K562 (cell line): ENCODE results near the gene MECP2.

Experiments
- ARNT ChIP-seq, 2 experiments: fragments of 450-650 bp; IDR thresholded peaks; 2 replicates each; pipeline ENCODE4 v1.6.1; 2016; ENCODE audit warnings: mild to moderate bottlenecking in 1 of 2
- ATF3 ChIP-seq, 2 experiments: fragments of 450-650 bp in 1 of 2; sonication (generic) in 1 of 2; formaldehyde crosslinking in 1 of 2; IDR thresholded peaks in 1 of 2; conservative IDR thresholded peaks in 1 of 2; 2 replicates each; pipeline versions ENCODE4 v1.6.1 to v1.8.1; 2016 to 2023; ENCODE audit warnings: mild to moderate bottlenecking in 2 of 2, moderate library complexity in 2 of 2, inconsistent platforms in 1 of 2, missing genetic modification reagents in 1 of 2
- CTCF ChIP-seq, 3 experiments: IDR thresholded peaks in 2 of 3; conservative IDR thresholded peaks in 1 of 3; 2 replicates each; pipeline ENCODE4 v1.5.1; 2011 to 2012; ENCODE audit warnings: low read length in 3 of 3, mild to moderate bottlenecking in 3 of 3, control low read depth in 2 of 3, improper control_type of control experiment in 1 of 3, inconsistent platforms in 1 of 3, low read depth in 1 of 3, mixed read lengths in 1 of 3, moderate library complexity in 1 of 3; ENCODE audit not compliant: insufficient read depth in 2 of 3
- NR2C2 ChIP-seq, 2 experiments: fragments of 200-800 bp in 1 of 2; sonication (Bioruptor generic) in 1 of 2; sonication (generic) in 1 of 2; formaldehyde crosslinking in 1 of 2; IDR thresholded peaks; 2 replicates each; pipeline versions ENCODE4 v1.6.1 to v1.8.0; 2016 to 2022; ENCODE audit warnings: mild to moderate bottlenecking in 1 of 2, missing compliant biosample characterization in 1 of 2, missing genetic modification characterization in 1 of 2, missing genetic modification reagents in 1 of 2
- POLR2AphosphoS5 ChIP-seq: IDR thresholded peaks from 2 replicates; pipeline ENCODE4 v1.6.1; 2011; ENCODE audit warnings: mild to moderate bottlenecking, low read depth, low read length, moderate library complexity; ENCODE audit not compliant: control insufficient read depth, insufficient read depth
- RFX1 ChIP-seq: fragments of 450-650 bp; IDR thresholded peaks from 2 replicates; pipeline ENCODE4 v1.6.1; 2016; ENCODE audit warnings: mild to moderate bottlenecking, moderate library complexity
- SETDB1 ChIP-seq: IDR thresholded peaks from one replicate; pipeline ENCODE4 v1.6.1; 2012; ENCODE audit warnings: low read length, control low read depth, inconsistent platforms
- ZBTB43 ChIP-seq: sonication (generic); formaldehyde crosslinking; IDR thresholded peaks from 2 replicates; pipeline ENCODE4 v1.8.0; 2023; ENCODE audit warnings: mild to moderate bottlenecking, missing genetic modification reagents
- ZHX1 ChIP-seq: fragments of 150-350 bp; conservative IDR thresholded peaks from 2 replicates; pipeline ENCODE4 v1.6.1; 2014; ENCODE audit warnings: low read length

- TF ChIP-seq NR2C2 (CRISPR knock-in tag; IDR thresholded peaks at IDR 0.05) (no peak), NR2C2 (tag; IDR thresholded peaks at IDR 0.05) (no peak), CTCF (IDR thresholded peaks at IDR 0.05 in 2 of 3, conservative IDR thresholded peaks at IDR 0.05 in 1 of 3; ENCODE audit: insufficient read depth in 2 of 3, low read depth in 1 of 3, low read length in 3 of 3) (no peak), ZHX1 (no peak), SETDB1 (no peak), RFX1 (no peak), POLR2AphosphoS5 (no peak), ARNT (IDR thresholded peaks at IDR 0.05) (no peak), ZBTB43 (CRISPR knock-in tag) (no peak), ATF3 (IDR thresholded peaks at IDR 0.05) (no peak), ATF3 (CRISPR knock-in tag; conservative IDR thresholded peaks at IDR 0.05) (no peak)
These were observed 35.7 kb downstream of the MECP2 start for GRCh38 chrX:154061801-154062200.
